K562 (cell line): ENCODE results near the gene VTN. TPM values are rescaled to one million over a fixed set of nuclear protein-coding genes. Genes with fewer than 3 reads are reported as not detected.

Source experiments
- CBFA2T3 ChIP-seq: fragments of 450-650 bp; IDR thresholded peaks from 2 replicates; pipeline ENCODE4 v1.6.1; 2017
- CGGBP1 ChIP-seq: fragments of 250-450 bp; sonication (Bioruptor Pico); IDR thresholded peaks from 2 replicates; pipeline ENCODE4 v1.9.0; 2021; ENCODE audit warnings: mild to moderate bottlenecking
- CTCF ChIP-seq, 3 experiments: IDR thresholded peaks in 2 of 3; conservative IDR thresholded peaks in 1 of 3; 2 replicates each; pipeline ENCODE4 v1.5.1; 2011 to 2012; ENCODE audit warnings: low read length in 3 of 3, mild to moderate bottlenecking in 3 of 3, control low read depth in 2 of 3, improper control_type of control experiment in 1 of 3, inconsistent platforms in 1 of 3, low read depth in 1 of 3, mixed read lengths in 1 of 3, moderate library complexity in 1 of 3; ENCODE audit not compliant: insufficient read depth in 2 of 3
- ELF4 ChIP-seq: fragments of 450-650 bp; formaldehyde crosslinking; IDR thresholded peaks from 2 replicates; pipeline ENCODE4 v1.4.0; 2022; ENCODE audit warnings: missing genetic modification characterization
- EP400 ChIP-seq: fragments of 450-650 bp; IDR thresholded peaks from 2 replicates; pipeline ENCODE4 v1.6.1; 2017; ENCODE audit warnings: antibody characterized with exemption, mild to moderate bottlenecking, moderate library complexity
- FOXJ3 ChIP-seq: sonication (generic); formaldehyde crosslinking; IDR thresholded peaks from 2 replicates; pipeline ENCODE4 v1.4.0; 2020; ENCODE audit warnings: mild to moderate bottlenecking, missing genetic modification reagents
- MYC ChIP-seq, 2 experiments: fragments of 250-450 bp in 1 of 2; sonication (Bioruptor Pico) in 1 of 2; IDR thresholded peaks; 2 replicates each; pipeline versions ENCODE4 v1.5.1 to v1.6.1; 2012 to 2021; ENCODE audit warnings: low read depth in 2 of 2, borderline replicate concordance in 1 of 2, improper control_type of control experiment in 1 of 2, low read length in 1 of 2, mild to moderate bottlenecking in 1 of 2, moderate library complexity in 1 of 2
- NFXL1 ChIP-seq: fragments of 450-650 bp; formaldehyde crosslinking; IDR thresholded peaks from 2 replicates; pipeline ENCODE4 v1.4.0; 2021; ENCODE audit warnings: mild to moderate bottlenecking
- NR2C2 ChIP-seq, 2 experiments: fragments of 200-800 bp in 1 of 2; sonication (Bioruptor generic) in 1 of 2; sonication (generic) in 1 of 2; formaldehyde crosslinking in 1 of 2; IDR thresholded peaks; 2 replicates each; pipeline versions ENCODE4 v1.6.1 to v1.8.0; 2016 to 2022; ENCODE audit warnings: mild to moderate bottlenecking in 1 of 2, missing compliant biosample characterization in 1 of 2, missing genetic modification characterization in 1 of 2, missing genetic modification reagents in 1 of 2
- RBM34 ChIP-seq: fragments of 200-400 bp; formaldehyde crosslinking; IDR thresholded peaks from 2 replicates; pipeline ENCODE4 v1.6.1; 2018; ENCODE audit warnings: low read length, borderline replicate concordance; ENCODE audit not compliant: insufficient read depth
- SETDB1 ChIP-seq: IDR thresholded peaks from one replicate; pipeline ENCODE4 v1.6.1; 2012; ENCODE audit warnings: low read length, control low read depth, inconsistent platforms
- STAG1 ChIP-seq: sonication (generic); formaldehyde crosslinking; IDR thresholded peaks from 2 replicates; pipeline ENCODE4 v1.5.0; 2020; ENCODE audit warnings: missing genetic modification reagents, borderline replicate concordance
- ZBTB33 ChIP-seq: sonication (generic); formaldehyde crosslinking; IDR thresholded peaks from 2 replicates; pipeline ENCODE4 v1.8.1; 2023; ENCODE audit warnings: mild to moderate bottlenecking, missing genetic modification reagents
- ZEB2 ChIP-seq: fragments of 450-650 bp; IDR thresholded peaks from 2 replicates; pipeline ENCODE4 v1.6.1; 2016
- ZFP1 ChIP-seq: fragments of 450-650 bp; formaldehyde crosslinking; IDR thresholded peaks from 2 replicates; pipeline ENCODE4 v1.4.0; 2020; ENCODE audit warnings: mild to moderate bottlenecking, mixed read lengths
- ZKSCAN1 ChIP-seq: fragments of 150-350 bp; IDR thresholded peaks from 2 replicates; pipeline ENCODE4 v1.6.1; 2016; ENCODE audit warnings: low read depth, low read length
- polyA plus RNA-seq, 8 experiments: library from polyadenylated mRNA; depleted of rRNA in 4 of 8; stranded (reverse) in 5 of 8; unstranded in 3 of 8; fragments of >200 nt; fragmentation: Nextera tagmentation in 2 of 8; fragmentation: Illumina TruSeq in 1 of 8; extraction: Ambion mirVana in 2 of 8; extraction: Trizol in 1 of 8; gene quantifications; 2 replicates each; pipeline versions ENCODE4 v1.2.1 to v1.2.3, GENCODE V29; 2011 to 2014; ENCODE audit warnings: inconsistent platforms in 1 of 8, missing spikeins in 1 of 8
- total RNA-seq, 7 experiments: library from RNA; depleted of rRNA in 6 of 7; stranded (reverse); fragments of >200 nt in 6 of 7; fragmentation: Illumina TruSeq in 2 of 7; extraction: Trizol in 2 of 7; gene quantifications; 2 replicates each; pipeline versions ENCODE4 v1.2.1 to v1.2.3, GENCODE V29; 2011 to 2021; ENCODE audit warnings: low replicate concordance in 1 of 7
- TF ChIP-seq, protein P1 (sequence below): fragments of 250-450 bp; sonication (Bioruptor Pico); IDR thresholded peaks from 2 replicates; pipeline ENCODE4 v1.5.0; 2021; ENCODE audit warnings: mild to moderate bottlenecking, moderate library complexity

VTN gene
- total and polyA plus RNA-seq, 9 of the 15 experiments (the other 6 are each of a cell fraction or from before 2014, with no cell fraction given) = 0.13 to 1.0 (median 0.29) TPM; not detected in 1

GRCh38 chr17:28346746-28347246, 23.3 kb downstream of the VTN start (continued):
- peak; percentile 59 to 70 (median 65) for TF ChIP-seq CTCF (IDR thresholded peaks at IDR 0.05 in 2 of 3, conservative IDR thresholded peaks at IDR 0.05 in 1 of 3; ENCODE audit: insufficient read depth in 2 of 3, low read depth in 1 of 3, low read length in 3 of 3)
- no peak for TF ChIP-seq MYC (IDR thresholded peaks at IDR 0.05; ENCODE audit: low read depth, low read length)
- TF ChIP-seq MYC (CRISPR knock-in tag; IDR thresholded peaks at IDR 0.05; ENCODE audit: borderline replicate concordance, low read depth) = no peak
- TF ChIP-seq CBFA2T3 = no peak
- no peak for TF ChIP-seq ZKSCAN1
- no peak for TF ChIP-seq CGGBP1 (CRISPR knock-in tag)
- TF ChIP-seq, protein P1, sequence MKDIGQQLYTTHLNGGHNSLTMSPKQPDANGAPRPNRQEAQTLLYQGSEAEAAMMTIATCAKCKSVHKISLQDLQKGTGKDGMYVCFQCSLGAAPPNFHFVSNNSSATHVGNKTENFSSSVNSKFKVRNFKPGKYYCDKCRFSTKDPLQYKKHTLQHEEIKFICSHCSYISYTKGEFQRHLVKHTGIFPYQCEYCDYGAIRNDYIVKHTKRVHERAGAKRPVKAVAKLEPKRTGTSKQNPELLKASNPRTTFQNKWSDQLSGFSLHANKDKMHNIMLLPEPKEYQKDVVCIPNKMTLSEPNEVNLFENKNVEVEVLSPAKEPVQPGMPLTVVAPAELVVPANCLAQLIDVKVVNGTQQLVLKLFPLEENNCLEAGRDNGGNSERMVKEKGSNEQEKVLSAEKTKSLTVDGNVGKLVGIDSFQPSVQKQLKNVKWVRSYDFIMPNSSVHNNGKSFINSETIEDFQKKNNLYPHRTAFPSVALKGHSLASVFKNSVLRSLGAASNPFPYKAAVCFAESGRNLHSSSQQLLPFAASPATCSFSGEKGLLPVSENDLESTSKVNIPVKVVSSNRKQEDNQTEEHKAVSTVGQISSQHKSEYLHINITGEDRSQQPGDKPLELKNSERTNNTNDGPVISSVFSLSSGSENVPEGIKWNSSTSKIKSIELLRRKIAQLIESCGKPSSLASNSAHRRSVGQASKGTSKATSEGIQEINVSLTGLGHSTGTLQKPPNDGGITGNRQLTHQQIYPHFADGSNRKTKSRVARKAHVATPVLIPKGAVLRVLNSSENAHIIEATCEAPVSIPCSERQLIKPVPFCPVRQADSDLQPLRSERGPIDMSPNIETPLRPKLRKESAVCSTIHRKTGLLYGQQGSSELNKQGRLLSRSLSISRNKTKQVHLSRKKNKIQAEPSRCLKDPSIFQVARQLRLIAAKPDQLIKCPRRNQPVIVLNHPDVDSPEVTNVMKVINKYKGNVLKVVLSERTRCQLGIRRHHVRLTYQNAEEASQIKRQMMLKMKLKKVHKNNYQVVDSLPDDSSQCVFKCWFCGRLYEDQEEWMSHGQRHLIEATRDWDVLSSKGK (CRISPR knock-in tag) = no peak
- peak; percentile 56 for TF ChIP-seq ZBTB33 (CRISPR knock-in tag)
- peak; percentile 22; the same call in 1 of the 2 replicates for TF ChIP-seq STAG1 (CRISPR knock-in tag)
- TF ChIP-seq ZEB2 = no peak
- TF ChIP-seq SETDB1 = no peak
- no peak for TF ChIP-seq RBM34
- TF ChIP-seq NR2C2 (CRISPR knock-in tag; IDR thresholded peaks at IDR 0.05) = no peak
- peak; percentile 16; the same call in 1 of the 2 replicates for TF ChIP-seq NR2C2 (tag; IDR thresholded peaks at IDR 0.05)
- TF ChIP-seq FOXJ3 (CRISPR knock-in tag) = no peak
- TF ChIP-seq EP400 = no peak
- TF ChIP-seq ZFP1 (CRISPR knock-in tag) = no peak
- TF ChIP-seq NFXL1 (CRISPR knock-in tag) = no peak
- TF ChIP-seq ELF4 (CRISPR knock-in tag) = no peak
